Testis (tissue), 2 donors: ENCODE measurements around the gene FGFBP2.

Experiments
- POLR2A ChIP-seq: fragments of 450-650 bp; IDR thresholded peaks from one replicate; pipeline ENCODE4 v1.6.1; 2017; ENCODE audit warnings: antibody characterized with exemption, mild to moderate bottlenecking, moderate library complexity
- TF ChIP-seq, protein P1 (sequence below), 3 experiments: fragments of 450-650 bp in 2 of 3; fragments of 200-600 bp in 1 of 3; sonication (generic) in 1 of 3; IDR thresholded peaks; one replicate each; pipeline ENCODE4 v1.5.1; 2016 to 2019; ENCODE audit warnings: antibody characterized with exemption in 3 of 3, mild to moderate bottlenecking in 2 of 3, moderate library complexity in 1 of 3

GRCh38 chr4:15982842-15983524, 20.0 kb upstream of the FGFBP2 start:
- TF ChIP-seq, protein P1, sequence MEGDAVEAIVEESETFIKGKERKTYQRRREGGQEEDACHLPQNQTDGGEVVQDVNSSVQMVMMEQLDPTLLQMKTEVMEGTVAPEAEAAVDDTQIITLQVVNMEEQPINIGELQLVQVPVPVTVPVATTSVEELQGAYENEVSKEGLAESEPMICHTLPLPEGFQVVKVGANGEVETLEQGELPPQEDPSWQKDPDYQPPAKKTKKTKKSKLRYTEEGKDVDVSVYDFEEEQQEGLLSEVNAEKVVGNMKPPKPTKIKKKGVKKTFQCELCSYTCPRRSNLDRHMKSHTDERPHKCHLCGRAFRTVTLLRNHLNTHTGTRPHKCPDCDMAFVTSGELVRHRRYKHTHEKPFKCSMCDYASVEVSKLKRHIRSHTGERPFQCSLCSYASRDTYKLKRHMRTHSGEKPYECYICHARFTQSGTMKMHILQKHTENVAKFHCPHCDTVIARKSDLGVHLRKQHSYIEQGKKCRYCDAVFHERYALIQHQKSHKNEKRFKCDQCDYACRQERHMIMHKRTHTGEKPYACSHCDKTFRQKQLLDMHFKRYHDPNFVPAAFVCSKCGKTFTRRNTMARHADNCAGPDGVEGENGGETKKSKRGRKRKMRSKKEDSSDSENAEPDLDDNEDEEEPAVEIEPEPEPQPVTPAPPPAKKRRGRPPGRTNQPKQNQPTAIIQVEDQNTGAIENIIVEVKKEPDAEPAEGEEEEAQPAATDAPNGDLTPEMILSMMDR (IDR thresholded peaks at IDR 0.05) = no peak
- no peak for TF ChIP-seq POLR2A
